Activated gamma-delta T cell treated with anti-CD3 and anti-CD28 coated beads, Interleukin-2, amount 50 U/mL, for 16 hours (primary cell): ENCODE data around the gene ANKS1A.
"Not testable (repeated sequence)": the region's sequence is repeated elsewhere in the genome, so short reads cannot be mapped to it uniquely, and the experiment has no call there.

Experiments
- DNase-seq: peaks from one replicate; pipeline ENCODE4 v3.0.0-alpha.2; 2020; ENCODE audit warnings: low read depth

The ANKS1A gene

DNA sequence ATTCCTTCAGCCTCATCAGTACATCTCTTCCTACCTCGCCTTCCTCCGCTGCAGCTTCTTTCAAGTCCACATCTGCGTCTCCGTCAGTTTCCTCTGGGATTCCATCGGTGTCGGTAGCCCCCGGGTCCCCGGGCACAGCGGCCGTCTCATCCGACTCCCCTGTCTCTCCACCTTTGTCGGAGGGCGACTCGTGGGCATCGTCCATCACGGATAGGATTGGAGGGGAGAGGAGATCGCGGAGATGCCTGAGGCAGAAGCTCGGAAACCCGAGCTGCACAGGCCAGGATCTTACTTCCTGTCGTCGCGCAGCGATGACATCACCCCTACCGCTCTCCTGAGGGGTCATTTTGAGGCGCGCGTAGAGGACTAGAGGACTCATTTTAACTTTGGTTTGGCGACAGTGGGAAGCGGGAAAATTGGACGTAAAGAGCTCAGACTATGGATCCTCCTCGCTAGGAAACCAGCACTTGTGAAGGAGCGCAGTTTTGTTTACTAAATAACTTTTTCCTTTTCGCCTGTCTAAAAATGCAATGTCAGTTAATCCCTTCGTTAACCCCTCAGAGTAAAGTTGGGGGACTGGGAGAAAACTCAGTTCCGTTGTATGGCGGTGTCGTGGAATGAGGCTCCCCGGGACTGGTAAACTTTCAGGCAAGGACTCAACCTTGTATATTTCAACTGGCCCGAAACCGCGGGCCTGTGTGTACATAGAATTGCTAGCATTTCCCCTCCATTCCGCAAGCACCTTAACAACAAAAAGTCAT, 1.1 kb upstream of the ANKS1A start, which contains the start of gene TAF11:
Gene TAF11 (minus strand): TSS at position 290 of the 761 bp plus-strand sequence. CDS start 85 bp downstream, at position 205.
- DNase-seq = peak; percentile 82

GRCh38 chr6:34888514-34888856, 570 bp upstream of the ANKS1A start:
- DNase-seq = no peak

- no peak for DNase-seq
These were observed 1.5 kb downstream of the ANKS1A start for GRCh38 chr6:34890533-34890925.

- no peak for DNase-seq
These were observed 2.2 kb downstream of the ANKS1A start for GRCh38 chr6:34891296-34891695.

DNA sequence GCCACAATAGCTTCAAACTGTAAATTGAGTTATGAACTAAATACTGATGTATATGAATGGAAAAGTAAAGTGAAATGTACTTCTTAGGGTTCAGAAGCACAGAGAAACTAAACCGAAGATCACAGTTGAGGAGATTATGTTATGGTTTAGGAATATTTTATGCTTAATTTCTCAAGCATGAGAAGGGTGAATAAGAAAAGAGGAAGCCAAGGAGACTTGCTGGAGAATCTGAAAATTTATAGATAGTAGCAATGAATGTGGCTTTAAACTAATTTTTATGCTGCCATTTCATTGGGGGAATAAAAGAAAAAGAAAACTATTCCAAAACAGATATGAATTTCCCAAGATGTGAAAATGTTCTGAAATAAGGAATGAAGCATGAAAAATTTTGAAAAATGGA, 5.6 kb downstream of the ANKS1A start:
- DNase-seq = no peak

DNA sequence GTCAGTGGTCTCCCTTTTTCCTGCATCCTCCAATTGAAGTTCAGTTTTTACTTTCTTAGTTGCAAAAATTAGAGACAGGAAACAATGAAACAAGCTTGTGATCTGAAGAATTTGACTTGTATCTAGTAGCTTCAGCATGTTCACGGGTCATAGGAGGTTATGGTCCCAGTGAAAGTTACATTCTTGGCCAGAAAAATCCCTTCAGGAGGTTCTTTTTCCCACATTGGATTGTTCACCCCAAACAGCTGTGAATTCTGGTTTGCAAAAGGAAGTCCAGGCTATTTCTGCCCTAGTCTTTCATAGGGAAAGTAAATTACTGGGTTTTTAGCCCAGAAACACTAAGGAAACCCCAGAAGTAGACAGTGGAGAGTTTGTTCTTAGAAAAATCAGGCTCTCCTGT, 8.1 kb downstream of the ANKS1A start:
- no peak for DNase-seq

- no peak for DNase-seq
These were observed 8.7 kb downstream of the ANKS1A start for GRCh38 chr6:34897716-34898115.

- DNase-seq = not testable (repeated sequence)
These were observed 10.7 kb downstream of the ANKS1A start for GRCh38 chr6:34899748-34900147.

GRCh38 chr6:34900321-34901031, 11.4 kb downstream of the ANKS1A start:
- DNase-seq = no peak

DNA sequence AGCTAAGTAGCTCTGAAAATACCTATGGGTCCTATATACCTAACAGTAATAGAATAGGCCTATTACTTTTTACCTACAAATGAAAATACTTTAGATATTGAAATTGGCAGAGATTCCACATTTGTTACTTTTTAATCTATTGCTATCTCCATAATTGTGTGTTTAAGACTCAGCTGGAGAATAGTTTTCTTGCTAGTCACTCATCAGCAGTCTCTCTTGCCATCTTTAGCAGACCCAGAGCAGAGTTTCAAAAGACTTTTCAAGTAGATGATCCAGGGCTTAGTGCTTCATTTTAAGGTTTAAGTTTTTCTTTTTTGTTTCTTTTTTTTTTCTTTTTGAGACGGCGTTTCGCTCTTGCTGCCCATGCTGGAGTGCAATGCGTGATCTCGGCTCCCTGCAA, 12.9 kb downstream of the ANKS1A start:
- no peak for DNase-seq

- no peak for DNase-seq
These were observed 16.0 kb downstream of the ANKS1A start for GRCh38 chr6:34904990-34905613.

- no peak for DNase-seq
These were observed 17.8 kb downstream of the ANKS1A start for GRCh38 chr6:34906826-34907225.

- no peak for DNase-seq
These were observed 19.1 kb downstream of the ANKS1A start for GRCh38 chr6:34908194-34908593.

DNA sequence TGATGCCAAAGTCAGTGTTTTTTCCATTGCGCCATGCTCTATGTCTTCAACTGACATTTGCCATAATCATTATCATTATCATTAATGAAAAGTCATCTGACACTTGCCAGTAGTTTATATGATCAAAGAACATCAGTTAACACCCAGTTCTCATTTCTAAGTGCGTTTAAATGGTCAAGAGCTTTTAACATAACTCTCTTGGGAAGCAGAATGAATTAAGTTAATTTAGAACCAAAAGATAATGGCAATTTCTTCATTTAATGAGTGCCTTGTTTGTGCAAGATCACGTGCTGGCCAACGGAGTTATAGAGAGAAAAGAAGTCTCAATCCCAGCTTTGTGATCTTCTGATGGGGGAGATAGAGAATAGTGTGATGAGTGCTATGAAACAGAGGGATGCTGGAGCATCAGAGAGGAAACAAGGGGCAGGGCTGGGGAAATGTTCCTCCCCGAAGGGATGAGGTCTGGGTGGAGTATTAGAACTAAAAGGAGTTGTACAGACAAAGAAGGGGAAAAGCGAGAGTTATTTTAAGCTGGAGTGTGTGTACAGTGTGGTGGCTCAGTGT, 20.3 kb downstream of the ANKS1A start:
- DNase-seq = no peak

- no peak for DNase-seq
These were observed 22.8 kb downstream of the ANKS1A start for GRCh38 chr6:34911822-34912221.

DNA sequence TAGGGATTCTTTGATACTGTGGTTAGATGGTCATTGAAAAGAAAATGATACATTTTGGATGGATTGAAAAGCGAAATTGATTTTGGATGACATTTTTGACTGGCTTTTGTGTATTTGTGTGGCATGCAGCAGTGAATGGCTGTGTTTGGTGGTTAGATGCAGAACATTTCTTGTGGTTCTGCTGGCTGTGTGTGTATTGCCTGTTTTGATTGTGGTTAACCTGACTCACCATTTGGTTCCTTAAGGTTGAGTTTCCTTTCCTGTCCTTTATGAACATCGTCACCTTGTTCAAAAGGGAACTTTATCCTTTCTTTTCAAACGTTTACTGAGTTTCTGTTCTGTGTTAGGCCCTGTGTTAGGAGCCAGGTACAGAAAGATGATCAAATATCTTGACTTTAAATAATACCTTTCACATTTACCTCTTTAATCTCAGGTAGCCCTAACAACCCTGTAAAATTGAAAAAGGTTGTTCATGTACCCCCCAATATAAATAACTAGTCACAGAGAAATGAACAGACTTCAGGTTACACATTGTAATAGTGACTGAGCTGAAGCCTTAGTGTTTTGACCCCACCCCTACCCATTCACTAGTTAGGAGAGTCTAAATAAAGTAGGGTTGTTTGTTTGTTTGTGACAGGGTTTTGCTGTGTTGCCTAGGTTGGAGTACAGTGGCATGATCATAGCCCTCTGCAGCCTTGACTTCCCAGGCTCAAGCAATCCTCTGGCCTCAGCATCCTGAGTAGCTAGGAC, 23.8 kb downstream of the ANKS1A start:
- DNase-seq = peak; percentile 14

GRCh38 chr6:34914358-34914757, 25.3 kb downstream of the ANKS1A start:
- no peak for DNase-seq

GRCh38 chr6:34916348-34916967, 27.4 kb downstream of the ANKS1A start:
- no peak for DNase-seq

DNA sequence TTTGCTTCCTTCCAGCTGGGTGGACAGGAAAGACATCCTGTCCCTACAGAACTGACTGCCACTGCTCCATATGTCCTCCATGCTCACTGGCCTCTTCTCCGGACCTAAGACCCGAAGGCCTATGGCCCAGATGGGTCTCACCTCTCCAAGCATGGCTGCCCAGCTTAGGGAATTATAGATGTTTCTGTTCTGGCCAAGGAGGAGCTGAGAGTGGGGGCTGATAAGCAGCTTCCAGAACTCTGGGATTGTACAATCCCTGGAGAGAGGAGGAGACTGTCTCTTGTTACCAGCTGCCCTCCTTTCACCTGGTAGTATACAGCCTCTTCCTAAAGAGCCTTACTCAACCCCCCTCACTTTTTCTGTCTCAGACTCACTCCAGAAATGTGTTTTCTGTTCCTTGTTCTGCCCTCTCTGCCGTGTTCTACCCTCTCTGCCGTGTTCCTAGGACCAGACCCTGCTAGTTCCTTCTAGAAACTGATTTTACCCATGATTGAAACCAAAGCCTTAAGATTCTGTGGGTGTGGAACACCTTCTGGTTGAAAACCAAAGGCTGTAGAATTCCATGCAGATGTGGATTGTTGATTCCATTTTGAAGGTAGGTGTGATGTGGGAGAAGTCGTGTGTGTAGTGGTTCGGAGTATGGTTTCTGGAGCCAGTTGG, 28.7 kb downstream of the ANKS1A start:
- DNase-seq = no peak

- DNase-seq = no peak
These were observed 30.6 kb downstream of the ANKS1A start for GRCh38 chr6:34919651-34920050.

DNA sequence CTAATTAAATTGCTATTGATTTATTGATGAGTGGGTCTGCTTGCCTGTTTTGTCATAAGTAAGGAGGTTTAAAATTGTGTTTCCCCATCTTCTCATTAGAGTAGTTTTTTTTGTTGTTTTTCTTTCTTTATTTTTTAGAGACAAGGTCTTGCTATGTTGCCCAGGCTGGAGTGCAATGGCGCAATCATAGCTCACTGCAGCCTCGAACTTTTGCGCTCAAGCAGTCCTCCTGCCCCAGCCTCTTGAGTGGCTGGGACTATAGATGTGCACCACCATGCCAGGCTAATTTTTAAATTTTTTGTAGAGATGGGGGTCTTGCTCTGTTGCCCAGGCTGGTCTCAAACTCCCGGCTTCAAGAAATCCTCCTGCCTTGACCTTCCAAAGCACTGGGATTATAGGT, 31.0 kb downstream of the ANKS1A start:
- no peak for DNase-seq
